DND-41 (cell line): ENCODE data around the gene APOOL.
"Not testable (repeated sequence)": the region's sequence is repeated elsewhere in the genome, so short reads cannot be mapped to it uniquely, and the experiment has no call there.

Source experiments
- ATAC-seq: fragments of 200-7000 bp; cut with Tn5 transposase; 3 replicates; pipeline ENCODE4 v1.9.1; 2021; ENCODE audit warnings: low read depth; ENCODE audit not compliant: insufficient read depth
- DNase-seq: peaks from one replicate; pipeline ENCODE4 v3.0.0-alpha.2; 2020
- H2AFZ ChIP-seq: 2 replicates; pipeline ENCODE4 v1.6.0; 2012; ENCODE audit warnings: low read depth, low read length
- H3K27ac ChIP-seq: 2 replicates; pipeline ENCODE4 v1.5.1; 2012; ENCODE audit warnings: low read length, inconsistent platforms
- H3K27me3 ChIP-seq: fragments of 200-600 bp; sonication (generic); 2 replicates; pipeline ENCODE4 v1.6.0; 2012; ENCODE audit warnings: low read length, mild to moderate bottlenecking, inconsistent platforms; ENCODE audit not compliant: insufficient read depth, poor library complexity
- H3K36me3 ChIP-seq: 2 replicates; pipeline ENCODE4 v1.5.1; 2012; ENCODE audit warnings: low read length, inconsistent platforms; ENCODE audit not compliant: insufficient read depth
- H3K4me1 ChIP-seq: 2 replicates; pipeline ENCODE4 v1.5.1; 2012; ENCODE audit warnings: mild to moderate bottlenecking, low read length; ENCODE audit not compliant: insufficient read depth
- H3K4me2 ChIP-seq: 2 replicates; pipeline ENCODE4 v1.6.0; 2012; ENCODE audit warnings: mild to moderate bottlenecking, moderate library complexity, low read length, inconsistent platforms; ENCODE audit not compliant: insufficient read depth
- H3K4me3 ChIP-seq, 2 experiments: fragments of 200-600 bp in 1 of 2; shearing (Covaris generic) in 1 of 2; 2 replicates each; pipeline ENCODE4 v1.5.1; 2012 to 2016; ENCODE audit warnings: inconsistent platforms in 2 of 2, low read length in 2 of 2, mild to moderate bottlenecking in 2 of 2, low read depth in 1 of 2, moderate library complexity in 1 of 2
- H3K79me2 ChIP-seq: 2 replicates; pipeline ENCODE4 v1.6.0; 2012; ENCODE audit warnings: low read length, inconsistent platforms; ENCODE audit not compliant: insufficient read depth
- H3K9ac ChIP-seq: 2 replicates; pipeline ENCODE4 v1.6.0; 2012; ENCODE audit warnings: low read depth, mild to moderate bottlenecking, inconsistent platforms, low read length, moderate library complexity
- H3K9me3 ChIP-seq: 2 replicates; pipeline ENCODE4 v1.5.1; 2012; ENCODE audit warnings: low read length, moderate library complexity, mild to moderate bottlenecking, inconsistent platforms; ENCODE audit not compliant: insufficient read depth, severe bottlenecking
- H4K20me1 ChIP-seq: 2 replicates; pipeline ENCODE4 v1.6.0; 2012; ENCODE audit warnings: low read length; ENCODE audit not compliant: insufficient read depth
- CTCF ChIP-seq: IDR thresholded peaks from 2 replicates; pipeline ENCODE4 v1.5.1; 2012; ENCODE audit warnings: borderline replicate concordance, low read length, moderate library complexity, mild to moderate bottlenecking; ENCODE audit not compliant: poor library complexity, severe bottlenecking; ENCODE audit errors: extremely low read depth
- EZH2 ChIP-seq: IDR thresholded peaks from 3 replicates; pipeline ENCODE4 v1.6.1; 2012; ENCODE audit warnings: borderline replicate concordance, low read depth, mild to moderate bottlenecking, moderate library complexity, low read length, inconsistent platforms; ENCODE audit not compliant: severe bottlenecking

APOOL gene

GRCh38 chrX:85052636-85053343, 49.1 kb downstream of the APOOL start:
- no peak for DNase-seq
- Histone ChIP-seq H3K9ac (no peak overlapping the region), H3K27me3 (no peaks in the 10 kb centered on the region), H3K4me2 (no peak overlapping the region), H3K79me2 (no peaks in the 10 kb centered on the region), H4K20me1 (no peaks in the 10 kb centered on the region), H3K27ac (no peak overlapping the region), H2AFZ (no peak overlapping the region), H3K9me3 (no peaks in the 10 kb centered on the region), H3K4me3 (no peak overlapping the region), H3K36me3 (no peaks in the 10 kb centered on the region), H3K4me1 (no peaks in the 10 kb centered on the region)
- no peak for TF ChIP-seq EZH2
- peak; percentile 29 for TF ChIP-seq CTCF
- no peak for ATAC-seq

GRCh38 chrX:85065512-85066198, 62.0 kb downstream of the APOOL start:
- Histone ChIP-seq H3K36me3 (no peaks in the 10 kb centered on the region), H3K27me3 (no peaks in the 10 kb centered on the region), H3K9me3 (no peaks in the 10 kb centered on the region), H3K79me2 (no peaks in the 10 kb centered on the region), H3K9ac (no peak overlapping the region), H3K27ac (no peak overlapping the region), H4K20me1 (no peaks in the 10 kb centered on the region), H3K4me2 (no peak overlapping the region), H3K4me1 (no peaks in the 10 kb centered on the region), H2AFZ (no peak overlapping the region), H3K4me3 (no peak overlapping the region)
- DNase-seq (no peak), ATAC-seq (no peak)
- TF ChIP-seq CTCF: no peak
- no peak for TF ChIP-seq EZH2

GRCh38 chrX:85077247-85077646, 73.6 kb downstream of the APOOL start:
- not testable (repeated sequence) for H3K9ac ChIP-seq, H3K36me3 ChIP-seq, H4K20me1 ChIP-seq, H3K4me2 ChIP-seq, H2AFZ ChIP-seq, H3K27me3 ChIP-seq, H3K9me3 ChIP-seq, ATAC-seq, H3K4me3 ChIP-seq, DNase-seq, H3K79me2 ChIP-seq, H3K4me1 ChIP-seq, H3K27ac ChIP-seq

GRCh38 chrX:85084770-85085393, 81.2 kb downstream of the APOOL start:
- peak; percentile 23 for DNase-seq
- Histone ChIP-seq H3K79me2 (no peaks in the 10 kb centered on the region), H3K27ac (no peak overlapping the region), H3K4me2 (no peak overlapping the region), H3K27me3 (no peaks in the 10 kb centered on the region), H2AFZ (no peak overlapping the region), H3K9me3 (no peaks in the 10 kb centered on the region), H3K4me1 (no peaks in the 10 kb centered on the region), H3K36me3 (peaks cover 4% of the 10 kb centered on the region; the same call in 1 of the 2 replicates), H3K9ac (no peak overlapping the region), H3K4me3 (no peak overlapping the region), H4K20me1 (no peaks in the 10 kb centered on the region)
- ATAC-seq: peak; percentile 49; the same call in 1 of the 3 replicates
- TF ChIP-seq EZH2 (no peak), CTCF (peak; percentile 74)
